GM18499 (cell line): Measurements from ENCODE around the gene DPH7.
"Not testable (repeated sequence)": the region's sequence is repeated elsewhere in the genome, so short reads cannot be mapped to it uniquely, and the experiment has no call there.

Experiments
- ATAC-seq: cut with Tn5 transposase; IDR thresholded peaks from one replicate; pipeline ENCODE4 v1.9.1; 2021; ENCODE audit warnings: moderate number of reproducible peaks; ENCODE audit not compliant: insufficient read depth, unreplicated experiment

Gene DPH7

DNA sequence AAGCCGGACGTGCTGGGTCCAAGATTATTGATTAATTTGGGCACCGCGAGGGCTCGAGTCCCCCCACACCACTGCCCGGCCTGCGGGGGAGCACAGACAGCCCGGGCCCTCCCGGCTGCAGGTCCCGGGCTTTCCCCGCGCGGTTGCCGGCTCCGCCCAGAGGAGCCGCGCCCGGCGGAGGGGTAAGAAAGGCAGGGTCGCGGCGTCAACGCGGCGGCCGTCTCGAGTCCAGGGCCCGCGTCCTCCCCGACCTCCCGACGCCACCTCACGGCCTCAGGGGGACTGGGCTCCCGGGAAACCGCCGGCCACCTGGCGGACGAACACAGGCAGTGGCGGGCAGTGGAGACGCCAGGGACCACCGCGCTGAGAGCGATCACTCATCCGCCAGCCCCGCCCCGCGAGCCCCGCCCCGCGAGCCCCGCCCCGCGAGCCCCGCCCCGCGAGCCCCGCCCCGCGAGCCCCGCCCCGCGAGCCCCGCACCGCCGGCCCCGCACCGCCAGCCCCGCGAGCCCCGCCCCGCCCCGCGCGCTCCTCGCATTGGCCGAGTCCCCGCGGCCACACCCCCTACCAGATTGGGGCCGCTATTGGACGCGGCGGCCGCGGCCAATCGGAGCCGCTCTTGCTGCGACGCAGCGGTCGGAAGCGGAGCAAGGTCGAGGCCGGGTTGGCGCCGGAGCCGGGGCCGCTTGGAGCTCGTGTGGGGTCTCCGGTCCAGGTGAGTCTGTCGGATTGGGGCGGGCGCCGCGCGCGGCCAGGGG is 27.3 kb downstream of the DPH7 start, which contains the start of gene MRPL41:
MRPL41 (plus strand) TSS at position 616 of the 758 bp plus-strand sequence. CDS start 203 bp downstream, outside the sequence.
- no peak for ATAC-seq

DNA sequence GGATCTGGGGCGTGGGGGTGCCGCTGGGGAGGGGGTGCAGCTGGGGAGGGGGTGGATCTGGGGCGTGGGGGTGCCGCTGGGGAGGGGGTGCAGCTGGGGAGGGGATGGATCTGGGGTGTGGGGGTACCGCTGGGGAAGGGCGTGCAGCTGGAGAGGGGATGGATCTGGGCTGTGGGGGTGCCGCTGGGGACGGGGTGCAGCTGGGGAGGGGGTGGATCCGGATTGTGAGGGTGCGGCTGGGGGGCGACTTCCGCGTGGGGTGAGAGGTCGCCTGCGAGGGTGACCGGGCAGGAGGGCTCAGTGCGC is 27.8 kb downstream of the DPH7 start:
- not testable (repeated sequence) for ATAC-seq

DNA sequence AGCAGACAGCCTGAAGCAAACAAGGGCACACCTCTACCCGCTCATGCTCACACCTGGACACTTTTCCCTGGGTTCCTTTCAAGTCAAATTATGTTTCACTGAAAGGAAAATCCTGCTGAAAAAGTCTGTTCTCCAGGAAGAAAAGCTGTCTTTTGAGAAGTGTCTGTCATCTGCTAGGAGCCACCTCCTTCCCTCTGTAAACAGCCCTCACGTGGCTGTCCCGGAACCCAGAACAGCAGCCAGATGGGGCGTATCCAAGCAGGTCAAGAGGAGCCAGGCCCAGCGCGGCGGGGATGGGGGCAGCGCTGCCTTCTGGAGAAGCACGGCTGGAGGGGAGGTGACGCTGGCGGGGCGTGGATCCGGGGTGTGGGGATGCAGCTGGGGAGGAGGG is 28.5 kb downstream of the DPH7 start, which contains the start of gene PNPLA7:
PNPLA7 (minus strand) TSS at position 172 of the 391 bp plus-strand sequence. CDS start 205 bp downstream, outside the sequence.
- ATAC-seq: no peak

DNA sequence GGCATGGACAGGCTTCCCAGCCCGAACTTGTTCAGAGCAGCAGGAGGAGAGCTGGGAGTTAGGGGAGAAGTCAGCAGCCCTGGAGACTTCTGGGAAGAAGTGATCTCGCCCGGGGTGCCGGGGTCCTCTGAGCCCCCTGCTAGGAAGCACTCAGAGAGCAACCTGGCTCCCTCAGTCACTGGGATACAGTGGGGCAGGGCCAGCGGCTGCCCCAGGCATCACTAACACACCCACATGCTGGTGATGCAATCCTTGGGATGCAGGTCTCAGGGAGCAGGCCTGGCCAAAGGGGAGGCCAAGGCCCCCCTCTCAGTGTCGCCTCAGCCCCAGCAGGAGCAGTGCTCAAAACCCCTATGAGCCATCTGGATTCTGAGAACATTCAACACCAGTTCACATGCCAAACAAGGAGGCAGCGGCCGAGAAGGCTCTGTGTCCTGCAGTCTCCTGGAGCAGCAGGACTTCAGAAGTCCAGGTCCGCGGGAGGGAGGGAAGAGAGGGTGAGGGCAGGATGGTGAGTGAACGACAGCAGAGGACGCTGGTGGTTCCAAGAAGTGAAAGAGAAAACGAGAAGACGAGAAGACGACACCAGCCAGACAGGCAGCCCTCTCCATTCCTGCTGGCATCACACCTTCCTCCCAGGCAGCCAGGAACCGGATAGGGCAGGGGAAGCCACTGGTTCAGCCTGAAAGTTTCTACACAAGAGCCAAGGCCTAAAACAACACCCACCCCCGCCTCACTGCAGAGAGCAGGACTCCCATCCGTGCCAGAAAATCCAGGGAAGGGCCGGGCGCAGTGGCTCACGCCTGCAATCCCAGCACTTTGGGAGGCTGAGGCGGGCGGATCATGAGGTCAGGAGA is 30.8 kb downstream of the DPH7 start:
- no peak for ATAC-seq

DNA sequence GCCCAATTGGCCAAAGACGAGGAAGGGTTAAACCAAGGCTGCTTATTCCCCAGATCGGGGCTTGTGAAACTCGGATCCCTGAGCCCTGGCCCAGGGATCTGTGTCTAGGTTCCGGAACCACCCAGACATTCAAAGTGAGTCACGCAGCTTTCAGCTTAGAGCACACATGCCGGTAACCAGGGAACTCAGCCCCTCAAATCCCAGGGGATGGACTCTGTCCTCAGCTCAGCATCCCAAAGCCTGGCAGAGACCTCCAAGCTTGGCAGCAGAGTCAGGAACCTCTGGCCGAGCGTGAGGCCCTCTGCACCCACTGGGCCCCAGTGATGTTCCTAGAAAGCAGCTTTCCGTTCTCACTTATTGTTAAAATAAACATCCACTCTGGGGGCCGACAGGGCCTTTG is 33.6 kb downstream of the DPH7 start:
- no peak for ATAC-seq

DNA sequence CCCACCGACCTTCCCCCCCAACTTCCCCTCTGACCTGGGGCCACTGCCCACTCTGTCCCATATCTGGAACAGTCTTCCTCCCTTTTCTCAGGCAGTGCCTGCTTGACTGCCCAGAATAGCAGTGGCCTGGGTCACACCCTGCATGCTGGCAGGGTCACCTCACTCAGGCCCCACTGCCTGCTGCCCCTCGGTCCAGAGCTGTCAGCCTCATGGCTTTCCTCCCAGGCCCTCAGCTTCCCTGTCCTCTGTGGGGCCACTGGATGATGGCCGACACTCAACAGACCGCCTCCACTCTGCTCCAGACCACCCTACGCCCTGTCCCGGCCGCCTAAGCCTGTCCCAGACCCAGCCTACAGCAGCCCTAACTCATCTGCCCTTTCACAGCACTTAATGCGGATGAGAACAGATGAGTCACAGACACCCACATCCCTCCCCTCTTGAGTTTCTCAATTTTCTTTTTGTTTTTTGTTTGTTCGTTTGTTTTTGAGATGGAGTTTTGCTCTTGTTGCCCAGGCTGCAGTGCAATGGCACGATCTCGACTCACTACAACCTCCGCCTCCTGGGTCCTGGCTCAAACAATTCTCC is 34.5 kb downstream of the DPH7 start:
- no peak for ATAC-seq

DNA sequence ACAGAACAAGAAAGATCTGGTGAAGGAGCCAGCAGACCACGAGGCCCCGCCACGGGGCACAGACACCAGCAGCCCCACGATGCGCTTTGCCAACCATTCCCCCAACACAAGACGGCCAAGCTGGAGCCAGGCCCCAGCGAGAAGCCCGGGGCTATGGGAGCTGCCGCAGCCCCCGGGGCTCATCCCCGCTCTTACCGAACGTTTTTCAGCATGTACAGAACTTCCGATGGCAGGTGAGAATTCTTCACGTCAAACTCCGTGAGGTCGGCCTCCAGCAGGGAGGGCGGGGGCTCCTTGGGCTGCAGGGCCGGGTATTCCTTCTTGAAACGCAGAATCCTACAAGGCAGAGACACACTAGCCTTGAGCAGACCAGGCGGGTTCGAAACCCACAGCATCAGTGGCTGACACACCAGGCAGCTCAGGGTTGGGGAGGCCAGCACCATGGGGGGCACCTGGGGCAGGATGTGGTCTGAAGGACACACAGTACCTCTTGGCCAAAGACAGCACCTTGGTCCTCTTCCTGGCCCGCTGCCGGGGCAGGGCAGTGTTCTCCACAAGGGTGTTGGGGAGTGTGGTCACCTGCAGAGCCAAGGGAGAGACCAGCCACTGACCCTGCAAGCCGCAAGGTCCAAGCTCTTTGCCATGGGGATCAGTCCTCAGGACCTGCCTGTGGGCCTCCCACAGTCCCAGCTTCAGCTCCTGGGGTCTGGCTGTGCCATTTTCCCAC is 35.3 kb downstream of the DPH7 start:
- no peak for ATAC-seq

DNA sequence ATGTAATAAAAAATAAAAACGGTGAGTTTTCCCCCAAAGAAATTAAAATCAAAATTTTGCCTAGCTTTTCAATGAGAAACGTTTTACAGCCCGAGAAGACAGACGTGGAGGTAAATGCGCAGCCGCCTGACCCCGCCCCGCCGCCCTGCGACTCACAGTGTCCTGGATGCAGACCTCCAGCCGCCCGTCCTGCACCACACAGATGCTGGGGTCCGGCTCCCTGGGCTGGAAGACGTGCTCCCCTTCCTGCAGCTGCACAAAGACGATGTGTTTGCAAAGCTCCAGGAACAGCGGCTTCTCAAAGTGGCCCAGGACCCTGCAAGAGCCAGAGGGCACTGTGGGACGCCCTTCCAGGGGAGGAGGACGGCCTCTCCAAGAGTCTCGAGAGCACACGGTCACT is 36.2 kb downstream of the DPH7 start:
- no peak for ATAC-seq

DNA sequence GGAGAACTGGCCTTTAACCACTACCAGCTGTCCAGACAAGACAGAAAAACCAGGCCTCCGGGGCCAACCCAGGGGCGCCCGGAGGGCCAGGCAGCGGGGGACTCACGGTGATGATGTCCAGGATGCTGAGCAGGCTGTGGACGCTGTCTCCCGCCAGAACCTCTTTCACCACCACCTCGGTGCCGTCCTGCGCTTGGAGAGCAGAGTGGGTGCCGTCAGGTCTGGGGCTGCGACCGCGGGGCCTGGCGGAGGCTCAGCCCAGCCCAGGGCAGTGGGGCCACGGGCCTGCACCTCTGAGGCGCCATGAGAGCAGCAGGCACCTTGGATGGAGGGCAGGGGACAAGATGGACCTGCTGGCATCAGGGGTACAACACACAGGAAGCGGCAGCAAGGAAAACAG is 38.2 kb downstream of the DPH7 start:
- no peak for ATAC-seq

DNA sequence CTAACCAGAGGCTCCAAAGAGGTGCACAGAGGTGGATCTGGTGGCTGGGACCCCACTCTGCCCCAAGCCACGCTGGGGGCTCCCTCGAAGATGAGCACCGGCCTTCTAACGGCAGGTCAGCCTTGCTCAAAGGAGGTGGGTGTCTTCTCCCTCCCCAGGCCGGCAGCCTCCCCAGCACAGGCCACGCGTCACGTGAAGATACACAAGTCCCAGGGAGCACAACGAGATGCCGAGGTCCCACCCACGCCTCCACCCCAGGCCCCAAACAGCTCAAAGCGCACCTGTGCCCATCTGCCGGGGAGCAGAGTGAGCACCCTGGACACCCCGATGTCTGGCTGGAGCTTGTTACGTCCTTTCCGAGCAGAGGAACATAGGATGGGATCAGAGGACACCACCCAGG is 40.7 kb downstream of the DPH7 start:
- no peak for ATAC-seq

DNA sequence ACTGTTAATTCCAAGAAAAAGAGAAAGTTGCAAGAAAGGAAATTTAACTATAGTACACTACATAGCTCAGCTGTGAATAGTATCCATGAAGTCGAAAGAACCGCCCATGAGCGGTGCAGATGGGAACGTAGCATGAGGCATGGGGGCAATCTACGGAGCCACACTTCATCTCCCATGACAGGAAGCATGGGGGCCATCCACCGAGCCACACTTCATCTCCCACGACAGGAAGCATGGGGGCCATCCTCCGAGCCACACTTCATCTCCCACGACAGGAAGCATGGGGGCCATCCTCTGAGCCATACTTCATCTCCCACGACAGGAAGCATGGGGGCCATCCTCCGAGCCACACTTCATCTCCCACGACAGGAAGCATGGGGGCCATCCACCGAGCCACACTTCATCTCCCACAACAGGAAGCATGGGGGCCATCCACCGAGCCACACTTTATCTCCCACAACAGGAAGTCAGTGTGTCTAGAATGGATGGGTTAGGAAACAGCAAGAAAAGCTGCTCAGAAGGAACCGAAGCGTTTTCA is 42.1 kb downstream of the DPH7 start:
- not testable (repeated sequence) for ATAC-seq

DNA sequence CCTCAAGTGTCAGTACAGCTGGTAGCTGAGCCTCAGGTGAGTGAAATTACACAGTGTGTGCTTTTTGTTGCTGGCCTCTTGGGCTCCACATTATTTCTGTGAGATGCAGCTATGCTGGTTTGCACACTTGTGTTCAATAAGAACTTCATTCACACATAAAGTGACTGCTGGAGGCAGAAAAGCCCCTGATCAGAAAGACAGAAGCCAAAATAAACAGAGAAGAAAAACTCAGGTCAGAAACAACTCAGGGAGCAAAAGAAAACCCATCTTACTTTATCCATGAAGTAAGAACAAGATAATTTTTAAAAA is 43.7 kb downstream of the DPH7 start:
- no peak for ATAC-seq

DNA sequence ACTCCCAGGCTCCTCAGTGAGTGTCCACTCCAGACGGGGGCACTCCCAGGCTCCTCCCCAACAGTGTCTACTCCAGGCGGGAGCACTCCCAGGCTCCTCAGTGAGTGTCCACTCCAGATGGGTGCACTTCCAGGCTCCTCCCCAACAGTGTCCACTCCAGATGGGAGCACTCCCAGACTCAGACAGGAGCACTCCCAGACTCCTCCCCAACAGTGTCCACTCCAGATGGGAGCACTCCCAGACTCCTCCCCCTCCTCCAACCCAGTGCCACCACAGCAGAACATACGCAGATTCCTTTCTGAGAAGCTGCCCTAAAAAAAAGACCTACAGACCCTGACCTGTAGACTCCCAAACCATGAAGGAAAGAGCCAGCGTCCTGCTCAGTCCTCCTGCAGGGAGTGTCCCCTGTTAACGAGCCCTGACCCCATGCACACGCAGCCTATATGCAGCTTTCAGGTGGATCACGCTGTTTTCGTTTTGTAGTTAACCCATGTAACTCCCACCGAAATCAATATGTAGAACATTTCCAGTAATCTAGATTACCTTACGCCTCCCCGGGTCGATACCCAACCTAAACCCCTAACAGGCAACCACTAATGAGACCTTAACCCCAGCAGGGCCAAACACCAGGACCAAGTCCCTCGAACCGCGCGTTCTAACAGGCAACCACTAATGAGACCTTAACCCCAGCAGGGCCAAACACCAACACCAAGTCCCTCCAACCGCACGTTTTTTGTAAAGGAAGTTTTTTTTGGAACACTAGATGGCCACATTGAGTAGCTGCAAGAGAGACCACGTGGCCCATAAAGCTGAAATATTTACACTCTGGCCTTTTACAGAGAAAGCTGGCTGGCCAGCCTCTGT is 44.2 kb downstream of the DPH7 start:
- ATAC-seq: no peak

DNA sequence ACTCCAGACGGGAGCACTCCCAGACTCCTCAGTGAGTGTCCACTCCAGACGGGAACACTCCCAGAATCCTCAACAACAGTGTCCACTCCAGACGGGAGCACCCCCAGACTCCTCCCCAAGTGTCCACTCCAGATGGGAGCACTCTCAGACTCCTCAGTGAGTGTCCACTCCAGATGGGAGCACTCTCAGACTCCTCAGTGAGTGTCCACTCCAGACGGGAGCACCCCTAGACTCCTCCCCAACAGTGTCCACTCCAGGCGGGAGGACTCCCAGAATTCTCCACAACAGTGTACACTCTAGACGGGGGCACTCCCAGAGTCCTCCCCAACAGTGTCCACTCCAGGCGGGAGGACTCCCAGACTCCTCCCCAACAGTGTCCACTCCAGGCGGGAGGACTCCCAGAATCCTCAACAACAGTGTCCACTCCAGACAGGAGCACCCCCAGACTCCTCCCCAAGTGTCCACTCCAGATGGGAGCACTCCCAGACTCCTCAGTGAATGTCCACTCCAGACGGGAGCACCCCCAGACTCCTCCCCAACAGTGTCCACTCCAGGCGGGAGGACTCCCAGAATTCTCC is 45.7 kb downstream of the DPH7 start:
- not testable (repeated sequence) for ATAC-seq

DNA sequence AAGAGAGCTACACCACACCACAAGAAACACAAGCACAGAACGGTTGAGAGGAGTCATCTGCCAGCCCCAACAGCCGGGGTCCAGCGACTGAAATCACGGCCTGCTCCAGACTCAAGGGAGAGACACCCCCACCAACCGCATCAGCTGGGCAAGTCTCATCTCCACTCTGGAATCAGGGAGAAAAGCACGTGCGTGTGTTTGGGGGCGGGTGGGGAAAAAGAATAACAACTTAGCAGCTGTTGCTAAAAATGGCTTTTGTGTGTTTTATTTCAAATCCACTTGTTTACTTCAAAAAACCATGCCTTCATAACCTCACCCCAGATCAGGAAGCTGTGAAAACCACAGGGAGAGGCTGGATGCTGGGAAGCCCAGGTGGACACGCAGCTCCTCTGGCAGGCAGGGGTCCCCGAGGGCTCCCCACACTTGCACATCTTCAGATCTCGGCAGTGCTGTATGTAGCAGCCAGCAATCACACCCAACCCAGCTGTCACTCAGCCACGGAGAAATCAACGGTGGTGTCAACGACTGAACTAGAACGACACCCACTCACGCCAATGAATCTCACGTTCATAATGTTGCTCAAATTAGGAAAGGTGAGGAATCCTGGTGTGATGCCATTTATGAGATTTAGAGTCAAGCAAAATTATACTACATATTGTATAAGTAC is 47.5 kb downstream of the DPH7 start:
- no peak for ATAC-seq

DNA sequence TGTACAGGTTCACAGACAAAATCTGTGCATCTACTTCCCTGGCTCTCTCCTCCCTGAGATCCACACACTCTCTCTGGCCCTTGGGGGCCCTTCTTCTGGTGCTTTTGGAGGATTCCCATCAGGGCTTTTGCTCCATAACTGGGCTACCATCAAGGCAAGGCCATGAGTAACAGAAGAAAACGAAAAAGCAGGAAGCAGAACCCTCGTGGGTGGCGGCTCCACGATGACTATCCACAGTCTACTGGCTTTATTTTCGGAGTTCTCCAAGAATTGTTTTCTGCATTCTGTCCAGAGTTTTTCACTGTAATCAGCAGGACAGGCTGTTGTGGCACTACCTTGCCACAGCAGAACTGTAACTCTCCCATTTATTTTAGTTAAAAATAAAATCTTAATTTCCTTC is 48.4 kb downstream of the DPH7 start:
- ATAC-seq: no peak

DNA sequence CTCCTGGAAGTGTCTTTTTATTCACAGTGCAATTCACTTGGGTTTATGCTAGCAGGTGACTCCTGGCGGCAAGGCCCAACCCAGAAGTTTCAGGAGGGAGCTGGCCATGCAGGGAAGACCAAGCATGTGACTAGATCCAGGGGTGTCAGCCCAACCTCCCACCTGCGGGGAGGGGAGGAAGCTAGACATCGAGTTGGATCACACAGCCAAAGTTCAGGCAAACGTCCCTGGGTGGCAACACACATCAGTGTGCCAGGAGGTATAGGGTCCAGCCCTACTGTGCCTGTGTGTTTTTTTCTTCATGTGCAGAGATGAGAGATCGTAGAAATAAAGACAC is 53.8 kb downstream of the DPH7 start:
- ATAC-seq: no peak

DNA sequence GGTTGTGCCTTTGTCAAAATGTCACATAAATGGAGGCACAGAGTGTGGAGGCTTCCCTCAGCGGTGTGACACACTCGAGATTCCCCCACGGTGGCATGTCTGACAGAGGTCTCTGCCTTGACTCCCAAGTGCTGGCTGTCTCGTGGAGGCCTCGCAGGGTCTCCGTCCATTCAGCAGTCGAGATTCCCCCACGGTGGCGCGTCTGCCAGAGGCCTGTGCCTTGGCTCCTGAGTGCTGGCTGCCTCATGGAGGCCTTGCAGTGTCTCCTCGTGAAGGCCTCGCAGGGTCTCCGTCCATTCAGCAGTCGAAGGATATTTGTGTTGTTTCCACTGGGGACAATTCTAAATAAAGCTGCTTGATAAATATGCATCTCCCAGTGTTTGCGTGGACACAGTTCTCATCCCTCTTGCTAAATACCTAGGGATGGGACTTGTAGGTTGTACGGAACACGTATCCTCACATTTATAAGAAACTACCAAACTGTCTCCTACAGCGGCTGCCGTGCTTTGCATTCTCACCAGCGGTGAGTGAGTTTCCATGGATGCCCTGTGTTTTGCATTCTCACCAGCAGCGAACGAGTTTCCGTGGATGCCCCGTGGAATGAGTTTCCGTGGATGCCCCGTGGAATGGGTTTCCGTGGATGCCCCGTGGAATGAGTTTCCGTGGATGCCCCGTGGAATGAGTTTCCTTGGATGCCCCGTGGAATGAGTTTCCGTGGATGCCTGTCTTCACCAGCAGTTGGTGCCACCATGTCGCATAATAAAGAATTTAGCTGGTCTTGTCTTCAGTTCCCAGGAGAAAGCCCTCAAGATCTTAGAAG is 54.4 kb downstream of the DPH7 start:
- ATAC-seq: no peak
